GM18951 (cell line): ENCODE data around the gene TLR9.

Experiments
- POLR2A ChIP-seq: IDR thresholded peaks from 4 replicates; pipeline ENCODE4 v1.6.1; 2011; ENCODE audit warnings: mild to moderate bottlenecking; ENCODE audit not compliant: insufficient read length, insufficient read depth; ENCODE audit errors: extremely low read depth
- in situ Hi-C: fragments of 300-500 bp; cut with MboI; formaldehyde crosslinking; loops from one replicate; pipeline ENCODE4 v1.12.0; 2022; ENCODE audit warnings: low sequenced_read_pairs, mixed read lengths, inconsistent platforms; ENCODE audit not compliant: unreplicated experiment

Gene TLR9

GRCh38 chr3:52232279-52233107 is 7.0 kb upstream of the TLR9 start:
- no peak for TF ChIP-seq POLR2A
- in situ Hi-C loops = no loop called here

DNA sequence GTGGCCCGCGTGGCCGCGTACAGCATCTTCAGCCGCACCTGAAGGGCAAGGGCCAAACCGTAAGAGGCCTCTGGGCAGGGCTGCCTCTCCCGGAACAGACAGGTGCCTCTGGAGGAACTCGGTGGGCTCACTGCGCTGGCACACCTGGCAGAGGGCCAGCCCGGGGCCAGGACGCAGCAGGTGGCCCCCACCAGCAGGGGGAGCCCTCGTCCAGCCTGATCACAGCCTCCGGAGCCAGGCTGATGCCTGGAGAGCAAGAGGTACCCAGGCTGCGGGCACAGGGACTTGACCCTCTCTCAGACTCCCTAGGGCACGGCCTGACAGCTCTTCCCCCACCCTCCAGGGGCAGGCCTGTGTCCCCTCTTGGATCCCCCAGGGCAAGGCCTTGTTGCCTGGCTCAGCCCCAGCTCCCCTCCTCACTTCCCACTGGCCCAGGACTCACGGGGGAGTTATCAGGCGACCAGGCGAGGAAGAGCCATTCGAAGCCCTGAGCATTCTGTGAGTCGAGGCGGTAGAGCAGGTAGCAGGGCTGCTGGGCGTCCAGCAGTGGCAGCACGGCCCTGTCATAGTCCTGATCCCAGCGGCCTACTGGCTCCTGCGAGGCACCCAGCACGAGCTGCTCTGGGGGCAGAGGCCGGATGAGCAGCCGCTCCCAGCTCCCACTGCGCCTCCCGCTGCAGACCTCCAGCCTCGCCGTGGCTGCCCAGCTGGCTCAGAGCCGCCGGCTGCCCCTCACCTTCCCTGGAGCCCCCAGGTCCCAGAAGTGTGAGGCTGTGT is 6.2 kb upstream of the TLR9 start:
- in situ Hi-C loops = no loop called here

DNA sequence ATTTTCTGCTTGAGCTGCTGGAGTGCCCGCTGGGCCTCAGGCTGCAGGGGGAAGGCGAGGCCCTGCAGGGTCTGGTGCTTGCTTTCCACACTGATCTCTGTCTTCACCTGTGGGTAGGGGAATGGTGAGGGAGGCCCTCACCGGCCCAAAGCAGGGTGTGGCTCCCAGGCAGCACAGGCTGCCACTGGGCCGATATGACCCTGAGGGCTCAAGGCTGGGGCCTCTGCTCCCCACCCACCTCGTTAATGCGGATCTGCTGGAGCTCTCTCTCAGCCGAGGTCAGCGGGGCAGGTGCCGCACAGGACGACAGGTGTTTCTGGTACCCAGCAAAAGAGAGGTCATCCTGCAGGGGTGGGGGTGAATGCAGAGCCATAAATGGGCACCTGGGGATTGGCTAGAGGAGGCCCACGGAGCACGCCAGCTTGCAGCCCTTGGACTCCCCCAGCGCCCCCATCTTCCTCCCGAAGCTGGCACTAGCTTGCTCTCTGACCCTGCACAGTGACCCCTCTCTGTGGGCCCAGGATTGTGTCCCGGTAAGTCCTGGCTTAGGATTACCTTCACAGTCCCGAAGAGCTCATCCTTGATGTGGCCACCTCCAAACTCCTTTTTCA is 5.5 kb upstream of the TLR9 start:
- no peak for TF ChIP-seq POLR2A
- in situ Hi-C loops = no loop called here

More for the DNA sequence above, 6.2 kb upstream of the TLR9 start:
- TF ChIP-seq POLR2A = no peak

- TF ChIP-seq POLR2A = no peak
- in situ Hi-C loops = no loop called here
These were observed 5.0 kb upstream of the TLR9 start for GRCh38 chr3:52230461-52230860.

DNA sequence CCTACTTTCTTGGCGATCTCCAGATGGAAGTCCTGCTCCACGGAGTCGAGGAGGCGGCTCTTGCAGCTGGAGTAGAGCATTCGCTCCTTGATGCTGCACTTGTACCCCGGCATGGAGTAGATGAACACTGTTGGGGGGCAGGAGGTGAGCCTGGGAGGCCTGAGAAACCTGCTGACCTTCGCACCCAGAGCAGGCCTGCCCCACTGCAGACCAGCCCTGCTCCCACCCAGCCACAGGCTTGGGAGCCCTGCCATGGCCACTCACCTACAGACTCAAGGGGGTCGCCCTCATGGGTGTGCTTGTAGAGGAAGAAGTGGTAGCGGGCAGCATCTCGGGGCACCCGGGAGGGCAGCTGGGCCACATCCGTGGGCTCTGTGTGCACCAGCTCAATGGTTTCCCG is 4.2 kb upstream of the TLR9 start:
- no peak for TF ChIP-seq POLR2A
- in situ Hi-C loops = loop anchor here (10.0 kb wide), 1 partner anchor 115 kb away; no protein-coding TSS in a partner anchor

DNA sequence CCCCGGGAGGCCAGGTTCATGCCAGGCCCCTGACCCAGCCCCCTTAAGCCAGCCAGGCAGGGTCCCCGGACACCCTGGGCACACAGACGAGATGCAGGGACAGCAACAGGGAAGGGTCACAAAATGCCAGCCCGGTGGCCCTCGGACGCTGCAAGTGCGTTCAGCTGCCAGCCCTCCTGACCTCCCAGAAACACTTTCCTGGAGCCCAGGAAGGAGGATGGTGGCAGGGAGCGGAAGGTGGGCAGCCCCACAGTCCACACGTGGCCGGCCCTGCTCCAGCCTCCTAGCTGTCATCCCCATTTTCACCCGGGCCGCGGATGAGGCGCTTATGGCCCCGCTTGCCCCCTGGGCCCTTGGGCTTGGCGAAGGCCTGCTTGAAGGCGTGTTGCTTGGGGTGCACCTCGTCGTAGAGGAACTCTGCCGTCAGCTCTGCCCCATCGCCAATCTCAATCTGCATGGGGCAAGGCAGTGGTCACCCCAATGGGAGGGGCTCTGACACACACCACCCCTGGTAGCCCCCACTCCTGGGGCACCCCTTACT is 3.4 kb upstream of the TLR9 start:
- TF ChIP-seq POLR2A = no peak

DNA sequence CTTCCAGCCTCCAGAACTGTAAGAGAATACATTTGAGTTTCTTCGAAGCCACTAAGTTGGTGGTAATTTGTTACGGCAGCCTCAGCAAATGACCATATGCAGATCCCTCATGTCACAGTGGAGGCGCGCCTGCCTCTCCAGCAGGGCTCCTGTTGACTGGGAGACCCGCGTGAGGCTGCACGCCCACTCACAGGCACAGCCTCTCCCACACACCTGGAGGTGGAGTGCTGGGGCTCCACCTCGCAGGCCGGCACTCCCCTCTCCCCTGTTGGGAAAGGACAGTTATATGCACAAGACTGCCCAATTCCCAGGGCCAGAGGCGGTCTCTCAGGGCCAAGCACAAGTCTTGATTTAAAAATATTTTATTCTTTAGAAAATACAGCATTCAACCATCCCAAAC is 2.8 kb upstream of the TLR9 start:
- in situ Hi-C loops = loop anchor here (10.0 kb wide), 1 partner anchor 117 kb away; no protein-coding TSS in a partner anchor
- TF ChIP-seq POLR2A = no peak

More for the DNA sequence above, 3.4 kb upstream of the TLR9 start:
- in situ Hi-C loops = loop anchor here (10.0 kb wide), 1 partner anchor 116 kb away; no protein-coding TSS in a partner anchor

- no peak for TF ChIP-seq POLR2A
- in situ Hi-C loops = loop anchor here (10.0 kb wide), 1 partner anchor 117 kb away; no protein-coding TSS in a partner anchor
These were observed 2.3 kb upstream of the TLR9 start for GRCh38 chr3:52227766-52228165.

GRCh38 chr3:52227117-52227516 is 1.7 kb upstream of the TLR9 start:
- in situ Hi-C loops = loop anchor here (10.0 kb wide), 1 partner anchor 118 kb away; no protein-coding TSS in a partner anchor
- TF ChIP-seq POLR2A = no peak

GRCh38 chr3:52226229-52226817 is 878 bp upstream of the TLR9 start:
- no peak for TF ChIP-seq POLR2A
- in situ Hi-C loops = loop anchor here (10.0 kb wide), 1 partner anchor 118 kb away; no protein-coding TSS in a partner anchor

DNA sequence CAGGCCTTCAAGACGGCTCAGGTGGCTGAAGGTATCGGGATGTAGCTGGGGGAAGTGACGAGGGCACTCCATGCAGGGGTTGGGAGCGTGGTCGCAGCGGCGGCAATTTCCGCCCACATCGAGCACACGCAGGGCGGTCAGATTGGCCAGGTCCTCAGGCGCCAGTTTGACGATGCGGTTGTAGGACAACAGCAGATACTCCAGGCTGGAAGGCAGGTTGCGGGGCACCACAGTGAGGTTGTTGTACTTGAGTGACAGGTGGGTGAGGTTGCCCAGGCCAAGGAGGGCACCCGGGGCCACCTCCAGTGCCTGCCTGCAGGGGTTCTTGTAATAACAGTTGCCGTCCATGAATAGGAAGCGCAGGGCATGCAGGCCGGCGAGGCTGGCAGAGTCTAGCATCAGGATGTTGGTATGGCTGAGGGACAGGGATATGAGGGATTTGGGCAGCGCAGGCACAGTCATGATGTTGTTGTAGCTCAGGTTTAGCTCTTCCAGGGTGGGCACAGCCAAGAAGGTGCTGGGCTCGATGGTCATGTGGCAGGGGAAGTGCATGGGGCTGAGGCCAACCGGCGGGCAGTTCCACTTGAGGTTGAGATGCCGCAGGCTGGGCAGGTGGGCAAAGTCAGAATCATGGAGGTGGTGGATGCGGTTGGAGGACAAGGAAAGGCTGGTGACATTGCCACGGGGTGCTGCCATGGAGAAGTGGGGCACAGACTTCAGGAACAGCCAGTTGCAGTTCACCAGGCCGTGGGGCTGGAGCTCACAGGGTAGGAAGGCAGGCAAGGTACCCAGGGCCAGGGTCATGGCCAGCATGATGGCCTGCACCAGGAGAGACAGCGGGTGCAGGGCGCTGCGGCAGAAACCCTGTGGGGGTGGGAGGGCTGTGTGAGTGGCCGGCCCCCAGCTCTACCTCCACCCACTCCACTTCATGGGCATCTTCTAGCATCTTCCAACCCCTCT is 1.7 kb downstream of the TLR9 start:
- in situ Hi-C loops = loop anchor here (10.0 kb wide), 1 partner anchor 121 kb away; no protein-coding TSS in a partner anchor

More for the DNA sequence above, 1.7 kb downstream of the TLR9 start:
- TF ChIP-seq POLR2A = no peak
